ENCODE results near the gene SLCO6A1.
"Not testable (repeated sequence)": the region's sequence is repeated elsewhere in the genome, so short reads cannot be mapped to it uniquely, and the experiment has no call there.

Gene SLCO6A1

GRCh38 chr5:102498271-102499034 is at the start of gene SLCO6A1:
Gene SLCO6A1, minus strand, starts transcription at chr5:102499001. Its CDS starts 157 bp downstream, at chr5:102498844.
- DNase-seq: no peak

DNA sequence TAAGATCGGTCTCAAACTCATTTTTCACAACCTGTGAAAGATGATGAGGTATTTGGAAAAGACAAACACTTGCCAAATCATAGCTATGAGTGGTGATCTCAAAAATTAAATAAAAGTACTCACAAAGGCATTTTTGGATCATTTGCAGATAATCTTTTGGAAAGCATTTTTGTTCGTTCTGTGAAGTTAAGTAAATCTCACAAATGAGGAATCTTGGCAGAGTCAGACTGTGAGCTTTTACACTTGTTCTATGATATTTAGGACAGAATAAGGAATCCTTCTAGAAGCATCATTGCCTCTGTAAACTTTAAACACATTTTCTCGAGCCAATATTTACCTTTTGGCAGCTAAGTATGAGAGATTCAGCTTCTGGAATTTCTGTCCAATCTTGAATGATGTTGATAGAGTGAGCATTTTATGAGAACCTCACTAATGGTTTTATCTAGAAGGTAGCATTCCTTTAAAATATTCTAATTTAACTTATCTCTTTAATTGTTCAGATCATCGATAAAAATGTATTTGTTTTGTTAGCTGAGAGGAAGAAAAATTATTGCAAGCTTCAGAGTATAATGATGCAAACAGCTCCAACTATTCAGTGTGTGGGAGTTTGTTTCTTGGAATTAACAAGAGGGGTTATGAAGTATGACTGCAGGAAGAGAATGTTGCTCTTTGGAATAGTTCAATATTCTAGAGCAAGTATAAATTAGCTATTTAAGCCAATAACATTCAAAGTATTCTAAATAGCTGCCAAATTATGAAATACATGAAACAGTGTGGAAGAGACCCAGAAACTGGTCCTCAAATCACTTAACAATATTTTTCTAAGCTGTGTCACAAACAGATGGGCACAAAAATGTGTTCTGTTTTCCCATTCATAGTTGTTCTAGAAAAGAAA is 48.6 kb upstream of the SLCO6A1 start:
- DNase-seq: no peak

GRCh38 chr5:102545175-102545574 is 46.4 kb upstream of the SLCO6A1 start:
- DNase-seq: peak; percentile 32

- no peak for DNase-seq
Measured at GRCh38 chr5:102542057-102542456, 43.3 kb upstream of the SLCO6A1 start.

GRCh38 chr5:102539996-102540728 is 41.4 kb upstream of the SLCO6A1 start:
- no peak for DNase-seq

DNA sequence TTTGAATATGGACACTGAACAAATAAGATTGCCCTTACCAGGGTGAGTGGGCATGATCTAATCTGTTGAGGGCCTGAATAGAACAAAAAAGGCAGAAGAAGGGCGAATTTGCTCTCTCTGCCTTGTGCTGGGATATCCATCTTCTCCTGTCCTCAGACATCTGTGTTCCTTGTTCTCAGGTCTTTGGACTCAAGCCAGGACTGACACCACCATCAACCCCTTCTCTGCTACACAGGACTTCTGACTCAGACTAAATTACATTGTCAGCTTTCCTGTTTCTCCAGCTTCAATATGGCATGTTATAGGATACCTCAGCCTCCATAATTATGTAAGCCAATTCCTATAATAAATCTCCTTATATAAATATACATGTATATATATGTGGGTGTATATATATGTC is 40.8 kb upstream of the SLCO6A1 start:
- DNase-seq: peak; percentile 17

DNA sequence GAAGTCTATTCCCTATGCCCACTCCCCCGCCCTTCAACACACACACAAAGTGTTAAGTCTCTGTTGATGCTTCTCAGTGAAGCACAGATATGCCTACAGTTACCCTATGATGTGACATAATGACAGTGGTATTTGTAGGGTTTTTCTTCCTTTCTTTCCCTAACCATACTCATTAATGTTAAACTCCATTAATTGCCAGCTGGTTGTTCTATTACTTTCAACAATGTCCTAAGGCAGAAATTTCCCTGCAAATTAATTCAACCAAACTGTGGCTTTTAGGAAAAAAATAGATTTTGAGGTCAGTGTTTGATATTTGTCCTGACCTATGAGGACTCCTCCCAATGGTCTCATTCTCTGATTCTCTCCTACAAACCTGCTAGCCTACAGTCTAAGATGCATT is 38.2 kb upstream of the SLCO6A1 start:
- DNase-seq: no peak

DNA sequence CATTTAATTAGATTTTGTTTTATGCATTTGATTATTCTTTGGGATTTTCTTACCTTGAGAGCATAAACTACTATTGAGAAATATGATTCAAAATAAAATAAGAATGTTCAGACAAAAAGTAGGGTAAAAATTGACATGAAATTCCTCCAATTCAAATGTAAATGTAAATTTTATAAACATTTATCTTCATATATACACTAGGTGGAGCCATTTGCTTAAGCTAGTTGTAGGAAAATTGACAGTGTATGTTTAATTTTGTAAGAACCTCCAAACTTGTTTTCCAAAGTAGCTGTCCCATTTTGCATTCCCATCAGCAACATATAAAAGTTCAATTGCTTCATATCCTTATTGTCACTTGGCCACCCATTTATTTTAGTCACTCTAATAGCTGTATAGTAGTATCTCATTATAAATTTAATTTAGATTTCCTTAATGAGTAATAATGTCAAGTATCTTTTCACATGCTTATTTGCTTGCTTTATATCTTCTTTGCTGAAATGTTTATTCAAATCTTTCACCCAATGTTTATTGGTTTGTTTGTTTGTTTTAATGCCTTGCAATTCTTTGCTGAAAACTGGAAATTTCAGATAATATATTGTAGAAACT is 37.6 kb upstream of the SLCO6A1 start:
- peak; percentile 53 for DNase-seq

GRCh38 chr5:102532123-102532522 is 33.3 kb upstream of the SLCO6A1 start:
- no peak for DNase-seq

DNA sequence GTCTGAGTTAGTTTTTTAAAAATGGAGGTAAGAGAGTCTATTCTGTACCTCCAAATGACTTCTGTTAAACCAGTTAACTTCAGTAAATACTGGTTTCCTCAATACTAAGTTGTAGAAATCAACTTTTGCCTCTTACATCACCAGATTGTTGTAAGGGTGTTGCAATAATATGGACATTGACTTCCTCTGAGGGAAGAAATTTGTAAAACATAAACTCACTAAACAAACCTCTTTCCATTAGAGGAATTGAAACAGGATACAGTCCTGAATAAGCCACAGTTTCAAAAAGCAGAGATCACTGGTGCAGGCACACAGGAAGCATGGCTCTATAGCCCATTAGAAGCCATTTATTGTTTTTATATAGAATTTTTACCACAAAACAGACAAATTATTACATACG is 32.7 kb upstream of the SLCO6A1 start:
- DNase-seq: no peak

GRCh38 chr5:102529447-102529846 is 30.6 kb upstream of the SLCO6A1 start:
- DNase-seq: no peak

DNA sequence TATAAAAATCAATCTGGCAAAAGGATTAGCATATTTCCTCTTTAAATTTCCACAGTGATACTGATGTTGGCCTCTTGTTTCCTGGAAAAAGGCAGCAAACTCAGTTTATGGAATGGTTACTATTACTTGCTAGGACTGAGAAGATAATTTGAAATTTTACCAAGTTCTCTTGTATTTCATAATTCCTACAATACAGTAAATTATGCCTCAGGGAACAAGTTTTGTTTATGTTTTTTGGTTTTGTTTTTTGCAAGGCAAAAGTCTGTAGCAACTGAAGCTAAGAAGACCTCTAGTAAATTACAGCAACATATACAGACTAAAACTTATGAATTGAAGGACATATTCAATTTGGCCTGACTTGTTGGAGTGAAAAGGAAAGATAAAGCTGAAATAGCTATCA is 30.2 kb upstream of the SLCO6A1 start:
- DNase-seq: no peak

DNA sequence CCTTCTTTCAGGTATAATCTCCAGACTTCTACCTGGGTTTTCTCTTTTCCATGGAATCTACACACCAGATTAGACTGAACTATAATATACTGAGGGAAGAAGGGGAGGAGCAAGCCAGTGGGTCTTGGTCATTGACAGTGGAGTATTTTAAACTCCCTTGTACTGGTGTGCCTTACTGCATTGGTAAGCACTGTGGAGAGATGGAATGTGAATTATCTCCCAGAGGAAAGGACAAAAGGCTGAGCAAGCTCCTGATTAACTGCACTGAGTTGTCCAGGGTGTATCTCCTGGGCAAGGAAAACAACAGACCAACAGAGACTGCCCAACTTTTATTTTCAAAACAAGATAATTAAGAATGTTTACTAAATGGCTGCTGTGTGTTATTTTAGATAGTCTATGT is 29.8 kb upstream of the SLCO6A1 start:
- DNase-seq: no peak

DNA sequence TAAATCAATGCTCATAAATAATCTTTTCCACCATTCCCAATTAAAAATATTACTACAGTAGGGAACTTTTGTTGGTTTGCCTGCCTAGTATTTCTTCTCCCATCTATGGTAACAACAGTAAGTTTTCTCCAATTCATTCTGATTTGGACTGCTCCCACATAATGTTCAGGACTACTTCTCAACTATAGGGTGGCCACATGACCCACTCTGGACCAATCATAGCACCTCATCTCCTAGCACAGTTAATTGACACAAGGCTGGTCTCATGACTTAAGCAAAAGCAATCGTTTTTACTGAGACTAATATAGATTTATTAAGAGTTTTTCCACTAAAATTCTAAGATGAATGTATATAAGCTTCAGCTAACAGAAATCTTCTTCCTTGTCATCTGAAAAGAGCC is 28.7 kb upstream of the SLCO6A1 start:
- no peak for DNase-seq

DNA sequence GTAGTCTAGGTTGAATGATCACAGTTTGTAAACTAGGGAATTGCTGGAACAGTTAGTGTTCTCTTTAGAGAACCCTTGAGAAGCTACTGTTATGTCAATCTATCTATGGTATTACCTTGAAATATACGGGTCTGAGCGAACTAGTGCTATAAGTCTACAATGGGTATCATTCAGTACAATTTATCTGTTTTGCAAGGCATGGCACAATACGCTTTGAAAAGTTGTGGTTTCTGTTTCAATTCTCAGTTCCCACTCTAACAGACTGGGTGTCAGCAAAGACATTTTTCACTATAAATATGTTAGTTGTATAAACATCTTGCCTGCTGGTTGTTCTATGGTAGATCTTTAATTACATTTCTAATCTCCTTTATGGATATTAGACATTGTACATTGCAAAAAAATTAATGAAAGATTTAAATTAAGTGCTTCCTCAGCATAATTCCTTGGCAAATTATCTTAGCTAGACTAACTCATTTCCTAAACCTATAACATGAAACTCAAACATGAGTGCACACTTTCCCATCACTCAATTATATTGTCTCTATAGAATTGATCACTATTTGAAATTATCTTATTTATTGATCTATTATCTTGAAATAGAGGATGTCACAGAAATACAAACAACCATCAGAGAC is 24.9 kb upstream of the SLCO6A1 start:
- DNase-seq: no peak

GRCh38 chr5:102511666-102512065 is 12.9 kb upstream of the SLCO6A1 start:
- DNase-seq: no peak

- not testable (repeated sequence) for DNase-seq
Measured at GRCh38 chr5:102491261-102491914, 7.4 kb downstream of the SLCO6A1 start.

GRCh38 chr5:102483736-102484135 is 15.1 kb downstream of the SLCO6A1 start:
- DNase-seq: no peak

DNA sequence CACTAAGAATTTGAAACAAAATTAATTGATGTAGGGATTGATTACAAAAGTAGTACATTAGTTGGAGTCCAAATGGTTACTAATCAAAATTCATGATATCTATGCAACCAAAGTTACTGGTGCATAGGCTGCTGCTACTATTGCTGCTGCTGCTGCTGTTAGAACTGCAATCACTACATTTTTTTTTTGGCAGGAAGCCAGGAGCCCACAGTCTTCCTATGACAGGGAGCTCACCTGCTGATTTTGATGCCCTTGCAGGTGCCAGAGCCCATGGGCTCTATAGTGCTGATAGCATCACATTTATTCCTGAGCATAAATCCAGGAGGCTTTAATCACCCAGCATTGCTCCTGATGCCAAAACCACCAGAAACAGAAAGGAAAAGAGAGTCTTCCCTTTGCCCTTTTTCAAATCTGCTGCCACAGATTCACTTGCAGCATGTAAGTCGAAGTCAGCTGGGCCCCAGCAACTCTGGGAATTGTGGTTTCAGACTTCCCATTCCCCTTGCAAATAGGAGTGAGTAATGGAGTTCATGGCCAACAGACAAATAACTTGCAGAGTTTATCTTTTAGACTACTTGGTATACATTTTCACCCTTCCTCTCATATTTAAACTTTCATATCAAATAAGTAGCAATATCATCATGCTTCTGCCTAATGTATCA is 17.6 kb downstream of the SLCO6A1 start:
- peak; percentile 38 for DNase-seq

GRCh38 chr5:102453716-102454115 is 45.1 kb downstream of the SLCO6A1 start:
- peak; percentile 8 for DNase-seq

GRCh38 chr5:102451082-102451481 is 47.7 kb downstream of the SLCO6A1 start:
- no peak for DNase-seq

All from DMS53 (cell line).